GM12874 (cell line): ENCODE data around the gene XPO4.

Experiments
- CTCF ChIP-seq: IDR thresholded peaks from 2 replicates; pipeline ENCODE4 v1.5.1; 2011; ENCODE audit warnings: low read depth, mild to moderate bottlenecking, control low read depth, low read length, moderate library complexity; ENCODE audit not compliant: insufficient read depth

XPO4 gene

DNA sequence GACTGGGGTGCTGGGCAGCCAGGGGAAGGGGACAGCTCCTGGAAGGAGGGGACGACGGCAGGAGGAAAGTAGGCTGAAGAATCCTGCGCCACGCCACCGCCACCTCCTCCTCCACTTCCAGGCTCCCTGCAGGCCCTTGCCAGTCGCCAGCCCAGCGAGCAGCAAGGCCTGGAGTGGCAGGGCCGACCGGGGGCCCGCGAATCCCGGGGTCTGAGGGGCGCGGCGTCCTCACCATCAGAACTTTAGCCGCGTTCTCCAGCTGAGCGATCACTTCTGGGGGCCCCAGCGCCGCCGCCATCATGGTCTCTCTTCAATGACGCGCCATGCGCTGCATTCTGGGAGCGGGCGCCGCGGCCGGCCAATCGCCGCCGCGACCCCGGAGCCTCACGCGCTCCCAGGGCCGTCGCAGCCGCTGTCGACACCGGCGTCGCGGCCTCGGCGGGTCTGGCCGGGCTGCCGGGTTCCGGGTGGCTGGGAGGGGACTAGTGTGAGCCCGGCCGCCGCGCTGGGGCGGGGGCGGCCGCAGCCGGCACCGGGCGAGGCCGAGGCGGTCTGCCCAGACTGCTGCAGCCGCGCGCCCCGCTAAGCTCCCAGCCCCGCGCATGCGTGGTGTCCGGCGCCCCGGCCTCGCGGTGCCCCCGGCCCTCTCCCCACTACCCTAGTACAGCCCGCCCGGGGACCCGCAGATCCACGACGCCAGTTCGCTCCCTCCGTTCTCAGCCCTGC, at the start of gene XPO4:
Gene XPO4, minus strand, starts transcription at position 309 of the 726 bp plus-strand sequence. Its CDS starts 8 bp downstream, at position 301.
- TF ChIP-seq CTCF: no peak

GRCh38 chr13:20945952-20946383, 43.4 kb upstream of the XPO4 start:
- no peak for TF ChIP-seq CTCF

- no peak for TF ChIP-seq CTCF
Observed at GRCh38 chr13:20942938-20943559, 40.5 kb upstream of the XPO4 start.

DNA sequence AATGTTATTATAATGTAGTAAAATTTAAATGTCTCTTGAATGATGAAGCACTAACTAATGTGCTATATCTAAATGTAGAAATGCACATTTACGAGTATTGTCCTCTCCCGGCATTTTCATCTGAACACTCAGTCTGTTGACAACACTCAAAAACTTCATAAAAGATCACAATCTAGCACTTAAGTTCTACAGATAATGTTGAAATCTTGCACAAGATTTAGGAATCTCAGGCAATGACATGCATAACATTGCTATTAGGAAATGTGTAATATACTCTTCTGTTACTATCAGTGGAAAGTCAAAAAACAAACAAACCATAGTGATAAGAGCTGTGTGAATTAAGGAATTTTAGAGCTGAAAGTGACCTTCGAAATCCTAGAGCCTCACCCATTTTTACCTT, 37.5 kb upstream of the XPO4 start:
- no peak for TF ChIP-seq CTCF

DNA sequence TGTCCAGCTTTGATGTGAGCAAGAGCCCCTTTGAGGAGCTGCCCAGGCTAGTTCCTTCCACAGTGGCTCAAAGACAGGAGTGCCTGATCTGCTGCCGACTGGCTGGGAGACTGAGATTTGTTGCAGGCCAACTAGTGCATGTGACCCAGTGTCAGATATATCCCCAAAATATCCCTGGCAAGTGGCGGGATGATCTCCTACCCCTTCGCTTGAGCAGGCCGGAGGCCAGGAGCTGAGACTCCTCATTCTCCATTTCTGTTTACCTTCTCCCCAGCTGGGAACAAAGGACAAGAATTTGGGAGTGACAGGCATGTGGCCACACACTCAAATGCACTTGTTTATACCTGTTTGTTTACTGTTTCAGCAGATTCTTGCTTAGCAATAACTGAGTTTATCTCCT, 37.1 kb upstream of the XPO4 start:
- TF ChIP-seq CTCF: no peak

DNA sequence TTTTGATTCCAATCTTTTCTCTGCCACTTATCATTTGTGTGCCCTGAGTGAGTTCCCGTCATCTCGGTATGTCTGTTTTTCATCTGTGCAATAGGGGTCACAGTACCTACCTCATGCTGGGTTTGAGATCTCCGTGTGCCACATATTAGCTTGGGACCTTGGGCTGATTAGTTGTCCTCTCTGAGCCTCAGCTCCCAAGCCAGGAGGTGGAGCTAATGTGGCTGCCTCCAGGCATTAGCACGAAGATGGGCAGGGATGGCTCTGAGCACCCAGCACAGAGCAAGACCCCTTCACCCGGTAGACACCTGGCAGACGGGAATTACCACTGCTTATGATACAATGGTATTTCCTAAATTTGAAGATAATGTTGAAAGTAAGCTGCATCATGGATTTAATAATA, 35.8 kb upstream of the XPO4 start:
- TF ChIP-seq CTCF: no peak

DNA sequence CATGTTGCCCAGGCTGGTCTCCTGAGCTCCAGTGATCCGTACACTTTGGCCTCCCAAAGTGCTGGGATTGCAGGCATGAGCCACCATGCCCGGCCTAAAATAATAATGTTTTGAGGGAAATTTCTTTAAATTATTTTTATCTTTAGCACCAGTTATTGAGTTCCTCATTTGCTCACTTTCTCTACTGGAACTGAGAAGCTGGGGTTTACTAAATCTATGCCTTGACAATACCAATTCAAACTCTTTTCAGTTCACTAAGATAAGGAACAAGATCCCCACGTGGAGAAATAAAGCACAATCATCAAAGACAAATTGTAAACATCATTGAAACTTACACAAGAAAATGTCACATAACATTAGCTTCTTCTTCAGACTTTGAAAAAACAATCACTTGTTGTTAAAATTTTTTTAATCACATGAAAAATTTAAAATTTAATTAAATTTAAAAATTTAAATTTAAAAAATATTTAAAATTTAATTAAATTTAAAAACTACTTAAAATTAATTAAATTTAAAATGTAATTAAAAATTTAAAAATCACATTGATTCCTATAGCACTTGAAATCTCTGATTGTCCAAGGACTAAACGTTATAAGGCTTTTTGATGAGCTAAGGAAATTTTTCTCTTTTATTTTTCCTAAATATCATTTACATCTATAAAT, 25.2 kb upstream of the XPO4 start:
- no peak for TF ChIP-seq CTCF
